MM.1S (cell line): ENCODE results near the gene GARNL3.

Experiments used
- DNase-seq: peaks from one replicate; pipeline ENCODE4 v3.0.0-alpha.2; 2015
- H2AFZ ChIP-seq: fragments of 300-600 bp; sonication (generic); 2 replicates; pipeline ENCODE4 v1.6.0; 2016; ENCODE audit warnings: antibody characterized with exemption, low read length
- H3F3A ChIP-seq: fragments of 300-600 bp; sonication (generic); 2 replicates; pipeline ENCODE4 v1.6.1; 2016; ENCODE audit warnings: mild to moderate bottlenecking, antibody characterized with exemption, low read length, moderate library complexity, mixed read lengths; ENCODE audit not compliant: insufficient read depth
- H3K27ac ChIP-seq: fragments of 300-600 bp; sonication (generic); 2 replicates; pipeline ENCODE4 v1.5.1; 2016; ENCODE audit warnings: mild to moderate bottlenecking, low read length
- H3K27me3 ChIP-seq: fragments of 300-600 bp; sonication (generic); replicated peaks from 2 replicates; pipeline ENCODE4 v1.6.0; 2016; ENCODE audit warnings: low read length; ENCODE audit not compliant: insufficient read depth
- H3K36me3 ChIP-seq: fragments of 300-600 bp; sonication (generic); replicated peaks from 2 replicates; pipeline ENCODE4 v1.6.1; 2016; ENCODE audit warnings: mild to moderate bottlenecking, low read length, mixed read lengths; ENCODE audit not compliant: insufficient read depth
- H3K4me1 ChIP-seq: fragments of 300-600 bp; sonication (generic); 2 replicates; pipeline ENCODE4 v1.6.1; 2016; ENCODE audit warnings: low read length, mixed read lengths
- H3K4me2 ChIP-seq: fragments of 300-600 bp; sonication (generic); 2 replicates; pipeline ENCODE4 v1.6.0; 2016; ENCODE audit warnings: low read depth, low read length
- H3K4me3 ChIP-seq: fragments of 300-600 bp; sonication (generic); 2 replicates; pipeline ENCODE4 v1.5.1; 2016; ENCODE audit warnings: low read length, mixed read lengths
- H3K79me2 ChIP-seq: fragments of 300-600 bp; sonication (generic); 2 replicates; pipeline ENCODE4 v1.6.1; 2016; ENCODE audit warnings: mixed run types, low read length, mixed read lengths
- H3K9ac ChIP-seq: fragments of 300-600 bp; sonication (generic); 2 replicates; pipeline ENCODE4 v1.6.1; 2016; ENCODE audit warnings: low read length, mixed read lengths
- H3K9me2 ChIP-seq: fragments of 300-600 bp; sonication (generic); replicated peaks from 2 replicates; pipeline ENCODE4 v1.6.1; 2016; ENCODE audit warnings: mild to moderate bottlenecking, low read length, mixed read lengths; ENCODE audit not compliant: insufficient read depth
- H3K9me3 ChIP-seq: fragments of 300-600 bp; sonication (generic); replicated peaks from 2 replicates; pipeline ENCODE4 v1.6.1; 2016; ENCODE audit warnings: mild to moderate bottlenecking, low read length, mixed read lengths; ENCODE audit not compliant: insufficient read depth
- H4K20me1 ChIP-seq: fragments of 300-600 bp; sonication (generic); 2 replicates; pipeline ENCODE4 v1.6.1; 2016; ENCODE audit warnings: mild to moderate bottlenecking, low read length, moderate library complexity, mixed read lengths; ENCODE audit not compliant: insufficient read depth
- CTCF ChIP-seq: fragments of 300-600 bp; sonication (generic); IDR thresholded peaks from 2 replicates; pipeline ENCODE4 v1.5.1; 2016; ENCODE audit warnings: antibody characterized with exemption, low read length, mixed read lengths
- EZH2 ChIP-seq: fragments of 300-600 bp; sonication (generic); optimal IDR thresholded peaks from 2 replicates; pipeline ENCODE3; 2017; ENCODE audit warnings: low read depth, mild to moderate bottlenecking, antibody characterized with exemption, low read length, mixed read lengths
- EZH2phosphoT487 ChIP-seq: fragments of 300-600 bp; sonication (generic); IDR thresholded peaks from 2 replicates; pipeline ENCODE4 v1.6.1; 2018; ENCODE audit warnings: antibody characterized with exemption, low read length

The GARNL3 gene

GRCh38 chr9:127316586-127317323, 52.2 kb downstream of the GARNL3 start:
- Histone ChIP-seq H3K4me3 (no peak overlapping the region), H3K27me3 (no peaks in the 10 kb centered on the region), H3K4me2 (no peak overlapping the region), H2AFZ (no peak overlapping the region), H3K9me2 (no peaks in the 10 kb centered on the region), H3F3A (no peaks in the 10 kb centered on the region), H3K79me2 (no peaks in the 10 kb centered on the region), H4K20me1 (no peaks in the 10 kb centered on the region), H3K9ac (no peak overlapping the region), H3K36me3 (no peaks in the 10 kb centered on the region), H3K9me3 (no peaks in the 10 kb centered on the region), H3K27ac (no peak overlapping the region), H3K4me1 (no peaks in the 10 kb centered on the region)
- no peak for DNase-seq
- TF ChIP-seq CTCF: no peak
- no peak for TF ChIP-seq EZH2phosphoT487
- TF ChIP-seq EZH2: no peak

- H3K9ac ChIP-seq: no peak overlapping the region
Measured at GRCh38 chr9:127318651-127319167, 54.1 kb downstream of the GARNL3 start.

GRCh38 chr9:127319366-127320114, 55.0 kb downstream of the GARNL3 start:
- Histone ChIP-seq H3K9me2 (no peaks in the 10 kb centered on the region), H2AFZ (no peak overlapping the region), H3K27ac (no peak overlapping the region), H3K27me3 (no peaks in the 10 kb centered on the region), H3K36me3 (no peaks in the 10 kb centered on the region), H4K20me1 (no peaks in the 10 kb centered on the region), H3K4me1 (no peaks in the 10 kb centered on the region), H3K4me2 (no peak overlapping the region), H3K4me3 (no peak overlapping the region), H3K9me3 (no peaks in the 10 kb centered on the region), H3K9ac (no peak overlapping the region), H3F3A (no peaks in the 10 kb centered on the region), H3K79me2 (no peaks in the 10 kb centered on the region)
- no peak for DNase-seq
- TF ChIP-seq EZH2 (no peak), CTCF (no peak), EZH2phosphoT487 (no peak)

More at GRCh38 chr9:127318651-127319167, 54.1 kb downstream of the GARNL3 start:
- no peaks in the 10 kb centered on the region for H3K9me2 ChIP-seq
- H3K9me3 ChIP-seq: no peaks in the 10 kb centered on the region
- TF ChIP-seq EZH2phosphoT487 (no peak), EZH2 (no peak), CTCF (no peak)
- H3K4me3 ChIP-seq: no peak overlapping the region
- no peaks in the 10 kb centered on the region for H3K27me3 ChIP-seq
- H3K36me3 ChIP-seq: no peaks in the 10 kb centered on the region
- H3K79me2 ChIP-seq: no peaks in the 10 kb centered on the region
- no peaks in the 10 kb centered on the region for H3K4me1 ChIP-seq
- H3K27ac ChIP-seq: no peak overlapping the region
- no peak overlapping the region for H3K4me2 ChIP-seq
- H3F3A ChIP-seq: no peaks in the 10 kb centered on the region
- no peak for DNase-seq
- no peaks in the 10 kb centered on the region for H4K20me1 ChIP-seq
- no peak overlapping the region for H2AFZ ChIP-seq
